ENCODE measurements around the gene OR2S2.

The OR2S2 gene

DNA sequence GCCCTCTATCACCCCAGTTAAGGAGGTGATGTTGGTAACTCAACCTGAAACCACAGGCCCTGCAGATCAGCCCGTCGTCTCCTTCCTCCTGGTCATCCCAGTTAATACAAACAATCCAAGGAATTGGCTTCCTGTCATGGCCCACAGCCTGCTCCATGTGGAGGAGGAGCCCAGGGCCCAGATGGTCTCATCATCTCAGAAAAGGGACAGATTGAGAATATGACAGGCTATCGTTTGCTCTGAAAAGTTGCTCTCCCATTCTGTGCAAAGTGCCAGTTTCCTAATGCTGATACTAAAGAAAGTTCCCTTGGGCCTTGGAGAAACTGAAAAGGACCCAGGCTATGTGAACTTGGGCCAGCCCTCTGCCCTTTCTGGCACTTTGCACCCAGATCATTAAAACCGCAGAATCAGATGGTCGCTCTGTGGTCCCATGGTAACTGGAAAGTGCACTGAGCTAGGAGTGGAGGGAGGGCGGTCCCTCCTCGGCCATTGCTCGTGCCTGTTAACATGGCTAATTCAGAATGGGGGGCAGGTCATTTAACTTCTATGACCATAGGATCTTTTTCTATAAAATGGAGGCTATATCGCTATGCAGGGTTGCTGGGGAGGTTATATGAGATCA is 49.3 kb downstream of the OR2S2 start:
- no peak for TF ChIP-seq CTCF (IDR thresholded peaks at IDR 0.05)

- TF ChIP-seq CTCF (IDR thresholded peaks at IDR 0.05), result no peak
Observed at GRCh38 chr9:35907711-35908503, 50.0 kb downstream of the OR2S2 start.

All from LNCAP (cell line).